CD4-positive, alpha-beta T cell treated with Interleukin-15 for 4 hours (primary cell): ENCODE measurements around the gene ACTA2.
"Not testable (repeated sequence)": the region's sequence is repeated elsewhere in the genome, so short reads cannot be mapped to it uniquely, and the experiment has no call there.

ENCODE experiments used
- DNase-seq: peaks from one replicate; pipeline ENCODE4 v3.0.0-alpha.2; 2020; ENCODE audit warnings: low spot score

Gene ACTA2

GRCh38 chr10:88949051-88949450 lies 3.5 kb downstream of the ACTA2 start:
- DNase-seq: no peak

GRCh38 chr10:88946965-88947590 lies 5.5 kb downstream of the ACTA2 start:
- DNase-seq: no peak

DNA sequence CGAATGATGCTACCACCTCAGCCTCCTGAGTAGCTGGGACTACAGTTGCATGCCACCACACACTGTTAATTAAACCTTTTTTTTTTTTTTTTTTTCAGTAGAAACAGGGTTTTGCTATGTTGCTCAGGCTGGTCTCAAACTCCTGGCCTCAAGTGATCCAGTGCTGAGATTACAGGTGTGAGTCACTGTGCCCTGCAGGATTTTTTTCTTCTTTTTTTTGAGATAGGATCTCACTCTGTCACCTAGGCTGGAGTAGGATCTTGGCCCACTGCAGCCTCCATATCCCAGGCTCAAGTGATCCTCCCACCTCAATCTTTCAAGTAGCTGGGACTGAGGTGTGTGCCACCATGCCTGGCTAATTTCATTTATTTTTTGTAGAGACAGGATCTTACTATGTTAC lies 6.4 kb downstream of the ACTA2 start:
- DNase-seq: no peak

DNA sequence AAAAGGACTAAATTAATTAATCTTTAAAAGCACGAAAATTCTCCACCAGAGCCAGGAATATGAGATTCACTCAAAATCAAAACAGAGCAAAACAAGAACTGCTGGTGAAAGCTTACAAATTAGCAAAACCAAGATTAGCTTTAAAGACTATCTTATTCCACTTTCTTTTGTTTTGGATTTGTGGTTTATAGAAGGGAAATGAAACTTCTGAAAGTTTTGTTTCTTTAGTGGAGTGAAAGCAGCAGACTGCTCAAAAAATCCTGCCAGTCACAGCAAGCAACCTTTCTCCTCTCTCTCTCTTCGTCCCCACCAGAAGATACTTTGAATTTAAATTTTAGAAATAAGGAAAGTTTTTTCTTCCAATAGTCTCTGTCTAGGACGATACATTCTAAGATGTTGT lies 7.8 kb downstream of the ACTA2 start:
- no peak for DNase-seq

GRCh38 chr10:88943778-88944177 lies 8.8 kb downstream of the ACTA2 start:
- DNase-seq: no peak

DNA sequence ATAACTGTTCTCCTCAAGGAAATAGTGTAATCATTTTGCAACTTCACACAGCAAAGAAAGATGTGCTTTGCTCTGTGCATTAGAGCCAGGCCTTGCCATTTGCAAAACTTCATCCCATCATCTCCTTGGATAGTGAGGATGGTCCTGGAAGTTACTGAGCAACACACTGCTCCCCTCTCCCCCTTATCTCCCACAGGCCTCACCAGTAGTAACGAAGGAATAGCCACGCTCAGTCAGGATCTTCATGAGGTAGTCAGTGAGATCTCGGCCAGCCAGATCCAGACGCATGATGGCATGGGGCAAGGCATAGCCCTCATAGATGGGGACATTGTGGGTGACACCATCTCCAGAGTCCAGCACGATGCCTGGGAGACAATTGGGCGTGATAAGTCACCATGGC lies 11.5 kb downstream of the ACTA2 start:
- no peak for DNase-seq

DNA sequence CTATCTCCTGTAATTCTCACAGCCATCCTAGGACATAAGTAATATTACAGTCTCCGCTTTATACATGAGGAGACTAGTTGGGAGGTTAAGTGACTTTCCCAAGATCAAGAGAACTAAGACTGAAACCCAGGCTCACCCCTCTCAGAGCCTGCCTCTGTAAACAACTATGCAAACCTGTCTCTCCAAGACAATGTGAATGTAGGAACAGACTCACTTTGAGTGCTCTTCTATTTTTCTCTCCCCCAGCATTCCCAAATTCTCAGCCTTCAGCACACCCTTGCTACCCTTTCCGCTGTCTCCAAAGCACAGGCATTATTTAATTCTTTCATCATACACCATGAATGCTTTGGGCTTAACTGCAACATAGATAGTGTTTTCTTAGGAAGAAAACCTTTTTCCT lies 13.6 kb downstream of the ACTA2 start:
- DNase-seq: no peak

GRCh38 chr10:88938039-88938438 lies 14.5 kb downstream of the ACTA2 start:
- no peak for DNase-seq

- DNase-seq: no peak
Observed at GRCh38 chr10:88936656-88937055, 15.9 kb downstream of the ACTA2 start.

- DNase-seq: peak; percentile 83
Observed at GRCh38 chr10:88934900-88935672, 17.5 kb downstream of the ACTA2 start.

GRCh38 chr10:88933564-88933963 lies 19.0 kb downstream of the ACTA2 start:
- DNase-seq: no peak

GRCh38 chr10:88932539-88933256 lies 19.9 kb downstream of the ACTA2 start:
- peak; percentile 58 for DNase-seq

- not testable (repeated sequence) for DNase-seq
Observed at GRCh38 chr10:88932029-88932428, 20.5 kb downstream of the ACTA2 start.

DNA sequence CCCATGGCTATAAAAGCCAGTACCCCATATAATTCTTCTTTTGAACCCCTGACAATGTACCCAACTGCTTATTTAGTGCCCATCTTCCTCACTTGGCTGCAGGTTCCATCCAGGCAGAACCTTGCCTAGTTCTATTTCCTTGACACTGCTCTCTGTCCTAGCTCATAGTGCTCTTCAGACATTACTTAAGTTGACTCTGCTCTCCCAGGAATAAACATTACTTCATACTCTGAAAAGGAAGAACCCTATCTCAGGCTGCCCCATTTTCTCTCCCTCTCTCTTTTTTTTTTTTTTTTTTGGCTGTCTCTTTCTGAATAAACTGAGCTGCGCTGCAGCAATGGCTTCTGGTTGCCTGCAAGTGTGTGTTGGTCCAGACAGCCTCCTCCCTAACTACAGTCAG lies 21.0 kb downstream of the ACTA2 start:
- no peak for DNase-seq

DNA sequence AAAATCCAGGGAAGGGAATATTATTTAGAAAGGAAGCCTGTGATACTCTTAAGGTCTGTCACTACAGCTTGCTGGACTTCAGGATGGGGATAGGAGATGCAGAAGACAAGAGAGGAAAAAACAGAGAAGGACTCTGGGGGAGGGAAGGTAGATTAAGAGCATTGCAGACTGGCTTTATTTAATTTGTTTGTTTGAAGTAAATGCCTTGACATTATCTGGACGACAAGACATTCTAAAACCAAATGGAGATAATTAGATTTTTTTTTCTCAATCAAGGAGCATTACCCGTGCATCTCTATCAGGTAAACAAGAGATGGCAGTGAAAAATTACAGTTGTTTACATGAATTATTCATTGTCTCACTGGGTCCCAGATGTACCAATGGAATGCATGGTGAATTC lies 24.3 kb downstream of the ACTA2 start:
- DNase-seq: no peak

- DNase-seq: no peak
Observed at GRCh38 chr10:88927416-88927690, 25.2 kb downstream of the ACTA2 start.

DNA sequence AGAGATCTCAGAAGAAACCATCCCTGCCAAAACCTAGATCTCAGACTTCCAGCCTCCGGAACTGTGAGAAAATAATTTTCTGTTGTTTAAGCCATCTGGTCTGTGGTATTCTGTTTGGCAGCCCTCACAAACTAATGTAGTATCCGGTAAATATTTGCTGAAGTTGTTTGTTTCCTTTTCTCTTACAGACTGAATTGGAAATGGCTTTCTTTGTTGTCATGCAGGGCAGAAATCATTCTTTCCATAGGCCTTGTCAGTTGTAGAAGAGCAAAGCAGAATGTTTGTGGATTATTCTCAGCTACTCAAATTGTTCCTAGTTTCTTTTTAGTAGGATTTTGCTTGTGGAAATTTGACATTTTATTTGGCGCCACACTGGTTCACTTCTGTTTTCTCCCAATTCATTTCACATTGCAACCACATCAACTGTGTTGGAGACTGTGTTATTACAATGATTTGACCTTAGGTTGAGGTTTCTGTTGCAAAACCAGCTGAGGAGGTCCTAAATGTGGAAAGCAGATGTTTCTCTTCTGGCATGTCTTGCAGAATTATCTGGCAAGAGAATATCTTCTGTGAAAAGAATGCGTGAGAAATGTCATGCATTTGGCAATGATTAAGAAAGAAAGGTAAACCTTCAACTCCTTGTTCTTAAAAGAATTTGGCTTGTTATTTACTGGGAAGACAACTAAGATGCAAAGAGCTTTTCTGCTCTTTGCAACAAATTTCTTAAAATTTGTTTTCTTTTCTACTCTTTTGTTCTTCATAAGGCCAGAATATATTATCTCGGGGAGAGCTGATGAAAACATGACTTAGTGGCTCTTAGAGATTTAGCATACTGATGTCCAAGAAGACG lies 25.8 kb downstream of the ACTA2 start:
- DNase-seq: no peak

DNA sequence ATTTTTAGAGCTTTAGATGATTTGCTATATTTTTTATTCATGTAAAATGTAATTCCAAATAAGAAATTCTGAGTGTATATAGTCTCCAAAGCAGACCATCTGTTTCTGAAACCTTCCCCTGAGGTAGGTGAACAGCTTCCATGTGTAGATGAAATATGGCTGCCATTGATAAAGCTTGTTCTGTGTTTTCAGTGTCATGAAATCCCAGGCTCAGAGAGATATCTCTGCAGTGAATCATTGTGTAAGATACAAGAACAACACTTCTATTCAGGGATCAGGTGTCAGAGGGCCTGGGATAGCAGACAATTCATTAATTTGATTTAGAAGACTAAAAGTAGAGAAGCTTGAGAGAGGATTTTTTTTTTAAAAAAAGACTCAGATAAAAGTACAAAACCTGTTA lies 29.1 kb downstream of the ACTA2 start:
- no peak for DNase-seq

GRCh38 chr10:88922041-88922440 lies 30.5 kb downstream of the ACTA2 start:
- no peak for DNase-seq

GRCh38 chr10:88920986-88921593 lies 31.5 kb downstream of the ACTA2 start:
- no peak for DNase-seq

DNA sequence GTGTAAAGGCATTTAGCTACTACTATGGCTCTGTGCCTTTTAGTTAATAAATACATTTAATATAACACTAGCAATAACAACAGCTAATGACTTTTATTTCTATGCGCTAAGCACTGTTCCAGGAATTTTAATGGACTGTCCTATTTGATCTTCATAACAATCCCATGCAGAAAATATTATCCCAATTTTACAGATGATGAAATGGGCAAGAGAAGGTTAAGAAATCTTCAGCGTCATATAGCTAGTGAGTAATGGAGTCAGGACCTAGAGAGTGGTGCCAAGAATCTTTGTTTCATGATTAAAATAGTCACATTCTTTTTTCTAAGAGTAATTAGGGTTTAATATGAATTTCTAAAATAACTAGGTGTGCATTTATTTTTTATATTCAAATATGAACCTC lies 32.4 kb downstream of the ACTA2 start:
- no peak for DNase-seq

DNA sequence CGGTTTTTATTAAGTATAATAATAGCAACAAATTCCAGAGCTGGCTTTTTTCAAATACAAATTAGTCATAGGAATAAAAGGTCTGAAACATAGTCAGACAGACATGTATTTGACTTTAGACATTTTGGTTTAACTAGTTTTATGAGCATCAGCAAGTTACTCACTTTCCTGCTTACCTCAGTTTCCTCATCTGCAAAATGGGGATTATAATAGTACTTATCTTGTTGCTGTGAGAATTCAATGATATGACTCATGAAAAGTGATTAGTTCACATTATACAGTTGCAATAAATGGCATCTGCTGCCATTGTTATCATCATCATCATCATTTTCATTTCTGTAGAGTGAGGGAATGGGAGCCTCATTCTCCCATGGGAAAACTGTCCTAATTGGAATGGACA lies 33.5 kb downstream of the ACTA2 start:
- no peak for DNase-seq
